HG02763 (cell line): Measurements from ENCODE around the gene RING1.
"Not testable (repeated sequence)": the region's sequence is repeated elsewhere in the genome, so short reads cannot be mapped to it uniquely, and the experiment has no call there.

ENCODE experiments used
- ATAC-seq: cut with Tn5 transposase; IDR thresholded peaks from one replicate; pipeline ENCODE4 v1.9.1; 2021; ENCODE audit warnings: mild to moderate bottlenecking, moderate library complexity; ENCODE audit not compliant: unreplicated experiment

RING1 gene

GRCh38 chr6:33205191-33206026, 2.9 kb upstream of the RING1 start:
- no peak for ATAC-seq

- ATAC-seq = no peak
Measured at GRCh38 chr6:33206027-33206863, 2.1 kb upstream of the RING1 start.

- ATAC-seq = no peak
Measured at GRCh38 chr6:33206864-33207551, 1.3 kb upstream of the RING1 start.

- ATAC-seq = no peak
Measured at GRCh38 chr6:33207552-33208090, 679 bp upstream of the RING1 start.

GRCh38 chr6:33209856-33210255, 1.6 kb downstream of the RING1 start:
- no peak for ATAC-seq

- ATAC-seq = no peak
Measured at GRCh38 chr6:33211136-33211535, 2.8 kb downstream of the RING1 start.

GRCh38 chr6:33211666-33212422, 3.5 kb downstream of the RING1 start:
- no peak for ATAC-seq

- no peak for ATAC-seq
Measured at GRCh38 chr6:33212857-33213165, 4.5 kb downstream of the RING1 start.

GRCh38 chr6:33213166-33213988, 5.1 kb downstream of the RING1 start:
- ATAC-seq = no peak

GRCh38 chr6:33213989-33214335, 5.7 kb downstream of the RING1 start:
- no peak for ATAC-seq

GRCh38 chr6:33215271-33216116, 7.2 kb downstream of the RING1 start:
- no peak for ATAC-seq

GRCh38 chr6:33216117-33216649, 7.9 kb downstream of the RING1 start:
- ATAC-seq = no peak

GRCh38 chr6:33217246-33217645, 8.9 kb downstream of the RING1 start:
- ATAC-seq = no peak

- no peak for ATAC-seq
Measured at GRCh38 chr6:33217681-33218080, 9.4 kb downstream of the RING1 start.

- ATAC-seq = not testable (repeated sequence)
Measured at GRCh38 chr6:33226503-33227120, 18.3 kb downstream of the RING1 start.

- ATAC-seq = no peak
Measured at GRCh38 chr6:33235221-33235634, 26.9 kb downstream of the RING1 start.

GRCh38 chr6:33236328-33236727, 28.0 kb downstream of the RING1 start:
- no peak for ATAC-seq

- no peak for ATAC-seq
Measured at GRCh38 chr6:33236852-33237251, 28.6 kb downstream of the RING1 start.
